ENCODE results near the gene AUTS2.

Gene AUTS2

GRCh38 chr7:70791341-70791740 is 1193.1 kb downstream of the AUTS2 start:
- no peak for TF ChIP-seq ZNF274 (IDR thresholded peaks at IDR 0.05; ENCODE audit: low read depth, low read length)
- no peak for TF ChIP-seq YY1 (IDR thresholded peaks at IDR 0.05; ENCODE audit: insufficient read depth, insufficient read length)
- no peak for TF ChIP-seq SUZ12 (IDR thresholded peaks at IDR 0.05; ENCODE audit: extremely low read depth, insufficient read depth, insufficient read length)
- Histone ChIP-seq H3K4me3 (ENCODE audit: insufficient read length, low read depth) (no peak overlapping the region), H3K9ac (ENCODE audit: insufficient read length, low read depth) (no peak overlapping the region), H3K27me3 (ENCODE audit: insufficient read depth, insufficient read length) (no peaks in the 10 kb centered on the region), H3K36me3 (ENCODE audit: insufficient read depth, insufficient read length, low read length) (peaks cover 77% of the 10 kb centered on the region), H3K4me1 (ENCODE audit: insufficient read depth, insufficient read length) (peaks cover 5% of the 10 kb centered on the region), H3K9me3 (ENCODE audit: insufficient read depth, low read length) (no peaks in the 10 kb centered on the region)
- DNase-seq (ENCODE audit: low read depth, low spot score): no peak

DNA sequence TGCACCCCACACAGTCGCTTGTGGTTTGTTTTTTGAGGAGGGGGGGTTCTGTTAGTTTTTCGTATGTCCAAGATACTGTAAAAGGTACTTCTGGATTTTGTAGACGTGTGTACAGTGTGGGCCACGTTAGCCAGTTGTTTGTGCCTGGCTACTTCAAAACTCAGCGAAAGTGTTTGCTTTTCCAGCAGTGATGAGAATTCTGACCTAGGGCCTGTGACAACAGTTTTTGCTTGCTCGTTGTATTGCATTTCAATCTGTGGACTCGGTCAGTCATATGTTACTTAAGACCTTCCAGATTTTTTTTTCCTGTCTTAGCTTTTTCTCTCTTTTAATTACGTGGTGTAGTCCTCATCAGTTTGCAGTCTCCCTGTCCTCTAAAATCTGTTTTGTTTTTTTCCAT is 1194.8 kb downstream of the AUTS2 start:
- no peak for TF ChIP-seq SUZ12 (IDR thresholded peaks at IDR 0.05; ENCODE audit: extremely low read depth, insufficient read depth, insufficient read length)
- TF ChIP-seq ZNF274 (IDR thresholded peaks at IDR 0.05; ENCODE audit: low read depth, low read length): no peak
- TF ChIP-seq YY1 (IDR thresholded peaks at IDR 0.05; ENCODE audit: insufficient read depth, insufficient read length): no peak
- Histone ChIP-seq H3K36me3 (ENCODE audit: insufficient read depth, insufficient read length, low read length) (peaks cover 60% of the 10 kb centered on the region), H3K9ac (ENCODE audit: insufficient read length, low read depth) (no peak overlapping the region), H3K9me3 (ENCODE audit: insufficient read depth, low read length) (no peaks in the 10 kb centered on the region), H3K4me1 (ENCODE audit: insufficient read depth, insufficient read length) (peaks cover 5% of the 10 kb centered on the region), H3K27me3 (ENCODE audit: insufficient read depth, insufficient read length) (no peaks in the 10 kb centered on the region), H3K4me3 (ENCODE audit: insufficient read length, low read depth) (no peak overlapping the region)
- no peak for DNase-seq (ENCODE audit: low read depth, low spot score)

DNA sequence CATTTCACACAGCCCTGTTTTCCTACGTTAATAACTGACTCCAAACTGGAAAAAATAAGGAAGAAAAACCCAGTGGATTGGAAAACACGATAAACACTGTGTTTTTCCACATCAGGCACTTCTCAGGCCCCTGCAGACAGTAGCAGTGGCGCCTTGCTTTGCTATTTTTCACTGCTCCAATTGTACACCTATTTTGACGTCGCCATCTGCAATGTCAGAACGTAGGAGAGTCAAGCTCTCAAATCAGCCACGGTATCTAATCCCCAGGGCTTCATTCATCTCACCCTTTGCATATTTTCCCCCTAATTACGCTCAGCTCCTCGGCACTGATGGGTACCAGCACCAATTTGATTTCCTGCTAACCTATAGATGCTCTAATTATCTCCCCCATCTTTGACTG is 1195.5 kb downstream of the AUTS2 start:
- peaks cover 5% of the 10 kb centered on the region for H3K4me1 ChIP-seq (ENCODE audit: insufficient read depth, insufficient read length)
- TF ChIP-seq SUZ12 (IDR thresholded peaks at IDR 0.05; ENCODE audit: extremely low read depth, insufficient read depth, insufficient read length) (no peak), YY1 (IDR thresholded peaks at IDR 0.05; ENCODE audit: insufficient read depth, insufficient read length) (no peak), ZNF274 (IDR thresholded peaks at IDR 0.05; ENCODE audit: low read depth, low read length) (no peak)
- no peak overlapping the region for H3K9ac ChIP-seq (ENCODE audit: insufficient read length, low read depth)
- no peaks in the 10 kb centered on the region for H3K27me3 ChIP-seq (ENCODE audit: insufficient read depth, insufficient read length)
- H3K36me3 ChIP-seq (ENCODE audit: insufficient read depth, insufficient read length, low read length): peaks cover 52% of the 10 kb centered on the region
- no peak for DNase-seq (ENCODE audit: low read depth, low spot score)
- H3K4me3 ChIP-seq (ENCODE audit: insufficient read length, low read depth): no peak overlapping the region
- H3K9me3 ChIP-seq (ENCODE audit: insufficient read depth, low read length): no peaks in the 10 kb centered on the region

DNA sequence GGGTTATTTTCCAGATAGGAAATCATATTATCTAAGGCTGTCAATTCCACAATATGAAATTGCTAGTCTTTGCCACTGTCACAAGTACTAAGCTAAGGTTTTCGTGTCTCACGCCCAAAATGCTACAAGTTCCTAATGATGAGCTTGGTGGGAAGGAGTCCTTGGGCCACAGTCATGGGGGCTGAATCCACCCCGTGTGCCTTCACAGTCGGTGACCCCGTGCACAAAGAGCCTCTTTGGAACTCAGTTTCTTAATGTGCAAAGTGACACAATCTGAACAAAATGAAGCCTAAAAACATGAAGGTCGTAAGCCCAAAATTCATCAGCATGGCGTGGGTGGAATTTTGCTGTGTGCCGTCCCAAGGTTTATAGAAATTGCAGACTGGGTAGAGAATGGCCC is 1196.7 kb downstream of the AUTS2 start:
- H3K4me3 ChIP-seq (ENCODE audit: insufficient read length, low read depth): no peak overlapping the region
- H3K36me3 ChIP-seq (ENCODE audit: insufficient read depth, insufficient read length, low read length): peaks cover 41% of the 10 kb centered on the region
- no peak for DNase-seq (ENCODE audit: low read depth, low spot score)
- no peaks in the 10 kb centered on the region for H3K27me3 ChIP-seq (ENCODE audit: insufficient read depth, insufficient read length)
- peaks cover 3% of the 10 kb centered on the region for H3K4me1 ChIP-seq (ENCODE audit: insufficient read depth, insufficient read length)
- H3K9me3 ChIP-seq (ENCODE audit: insufficient read depth, low read length): peaks cover 8% of the 10 kb centered on the region; the same call in 1 of the 2 replicates
- H3K9ac ChIP-seq (ENCODE audit: insufficient read length, low read depth): no peak overlapping the region
- TF ChIP-seq YY1 (IDR thresholded peaks at IDR 0.05; ENCODE audit: insufficient read depth, insufficient read length): no peak
- TF ChIP-seq ZNF274 (IDR thresholded peaks at IDR 0.05; ENCODE audit: low read depth, low read length): no peak

DNA sequence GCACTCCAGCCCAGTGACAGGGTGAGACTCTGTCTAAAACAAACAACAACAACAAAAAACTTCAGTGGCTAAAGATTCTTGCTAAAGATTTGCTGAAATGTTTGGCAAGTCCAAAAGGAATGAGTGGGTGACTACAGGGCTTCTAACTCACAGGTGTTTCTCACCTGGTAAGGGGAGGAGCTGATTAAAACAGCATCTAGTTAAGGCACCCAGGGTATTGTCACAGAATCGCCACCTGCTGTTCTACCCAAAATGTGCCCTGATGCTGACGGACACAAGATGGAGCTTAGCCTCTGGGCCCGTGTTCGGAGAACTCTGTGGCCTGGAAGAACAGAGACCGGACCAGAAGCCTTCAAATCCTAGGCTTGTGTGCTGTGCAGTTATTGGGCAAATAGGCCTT is 1197.7 kb downstream of the AUTS2 start:
- Histone ChIP-seq H3K4me1 (ENCODE audit: insufficient read depth, insufficient read length) (no peaks in the 10 kb centered on the region), H3K27me3 (ENCODE audit: insufficient read depth, insufficient read length) (no peaks in the 10 kb centered on the region), H3K4me3 (ENCODE audit: insufficient read length, low read depth) (no peak overlapping the region), H3K36me3 (ENCODE audit: insufficient read depth, insufficient read length, low read length) (peaks cover 31% of the 10 kb centered on the region), H3K9ac (ENCODE audit: insufficient read length, low read depth) (no peak overlapping the region), H3K9me3 (ENCODE audit: insufficient read depth, low read length) (peaks cover 14% of the 10 kb centered on the region; the same call in 1 of the 2 replicates)
- TF ChIP-seq YY1 (IDR thresholded peaks at IDR 0.05; ENCODE audit: insufficient read depth, insufficient read length): no peak
- TF ChIP-seq ZNF274 (IDR thresholded peaks at IDR 0.05; ENCODE audit: low read depth, low read length): no peak
- TF ChIP-seq SUZ12 (IDR thresholded peaks at IDR 0.05; ENCODE audit: extremely low read depth, insufficient read depth, insufficient read length): no peak
- no peak for DNase-seq (ENCODE audit: low read depth, low spot score)

- no peaks in the 10 kb centered on the region for H3K27me3 ChIP-seq (ENCODE audit: insufficient read depth, insufficient read length)
- no peak overlapping the region for H3K4me3 ChIP-seq (ENCODE audit: insufficient read length, low read depth)
- peaks cover 14% of the 10 kb centered on the region; the same call in 1 of the 2 replicates for H3K9me3 ChIP-seq (ENCODE audit: insufficient read depth, low read length)
- no peaks in the 10 kb centered on the region for H3K4me1 ChIP-seq (ENCODE audit: insufficient read depth, insufficient read length)
- H3K36me3 ChIP-seq (ENCODE audit: insufficient read depth, insufficient read length, low read length): peaks cover 21% of the 10 kb centered on the region
- TF ChIP-seq YY1 (IDR thresholded peaks at IDR 0.05; ENCODE audit: insufficient read depth, insufficient read length) (no peak), ZNF274 (IDR thresholded peaks at IDR 0.05; ENCODE audit: low read depth, low read length) (no peak), SUZ12 (IDR thresholded peaks at IDR 0.05; ENCODE audit: extremely low read depth, insufficient read depth, insufficient read length) (no peak)
- DNase-seq (ENCODE audit: low read depth, low spot score): no peak
- H3K9ac ChIP-seq (ENCODE audit: insufficient read length, low read depth): no peak overlapping the region
Observed at GRCh38 chr7:70797109-70797514, 1198.8 kb downstream of the AUTS2 start.

- no peaks in the 10 kb centered on the region for H3K36me3 ChIP-seq (ENCODE audit: insufficient read depth, insufficient read length, low read length)
- H3K9me3 ChIP-seq (ENCODE audit: insufficient read depth, low read length): peaks cover 14% of the 10 kb centered on the region; the same call in 1 of the 2 replicates
- no peak overlapping the region for H3K9ac ChIP-seq (ENCODE audit: insufficient read length, low read depth)
- H3K4me1 ChIP-seq (ENCODE audit: insufficient read depth, insufficient read length): no peaks in the 10 kb centered on the region
- no peak for TF ChIP-seq ZNF274 (IDR thresholded peaks at IDR 0.05; ENCODE audit: low read depth, low read length)
- TF ChIP-seq YY1 (IDR thresholded peaks at IDR 0.05; ENCODE audit: insufficient read depth, insufficient read length): no peak
- TF ChIP-seq SUZ12 (IDR thresholded peaks at IDR 0.05; ENCODE audit: extremely low read depth, insufficient read depth, insufficient read length): no peak
- no peak for DNase-seq (ENCODE audit: low read depth, low spot score)
- H3K4me3 ChIP-seq (ENCODE audit: insufficient read length, low read depth): no peak overlapping the region
- H3K27me3 ChIP-seq (ENCODE audit: insufficient read depth, insufficient read length): no peaks in the 10 kb centered on the region
Observed at GRCh38 chr7:70799841-70800405, 1201.6 kb downstream of the AUTS2 start.
